GM12878 (cell line): Measurements from ENCODE around the gene ANO1. TPM values are rescaled to one million over a fixed set of nuclear protein-coding genes. Genes with fewer than 3 reads are reported as not detected.

Source experiments
- ATAC-seq: fragments of 200-7000 bp; cut with Tn5 transposase; 3 replicates; pipeline ENCODE4 v1.9.1; 2020; ENCODE audit warnings: mild to moderate bottlenecking, moderate library complexity
- BruUV-seq: library from RNA; stranded (reverse); fragments of 400-500 nt; replicated peaks from 2 replicates; lab custom pipeline; 2021; lab: Mats Ljungman, UMichigan
- CTCF ChIA-PET: fragments of 300-600 bp; sonication (Branson Sonifier 250); formaldehyde crosslinking; extraction: SDS; loops from one replicate; lab custom pipeline; 2021; ENCODE audit warnings: inconsistent platforms; lab: Yijun Ruan, JAX
- POLR2A ChIA-PET: fragments of 350-600 bp; formaldehyde crosslinking; extraction: SDS; loops from one replicate; lab custom pipeline; 2021; ENCODE audit warnings: inconsistent platforms; lab: Charles Lee
- RAD21 ChIA-PET: fragments of 300-600 bp; sonication (Branson Sonifier 250); formaldehyde crosslinking; loops from one replicate; lab custom pipeline; 2023; ENCODE audit warnings: antibody characterized with exemption; ENCODE audit not compliant: unreplicated experiment; lab: Charles Lee
- SMC1A ChIA-PET: fragments of 300-600 bp; sonication (Branson Sonifier 250); formaldehyde crosslinking; loops from one replicate; lab custom pipeline; 2023; ENCODE audit not compliant: unreplicated experiment, uncharacterized antibody; lab: Charles Lee
- DNase-seq: peaks from one replicate; pipeline ENCODE4 v3.0.0-alpha.2; 2011; ENCODE audit warnings: low read depth, low spot score
- FAIRE-seq: peaks from 3 replicates; lab custom pipeline; 2011; peaks lifted over from hg19 to GRCh38; lab: Jason Lieb, UNC
- H2AFZ ChIP-seq: 2 replicates; pipeline ENCODE4 v1.6.0; 2011; ENCODE audit warnings: low read depth, low read length, control low read depth; ENCODE audit not compliant: control insufficient read depth
- H3K27ac ChIP-seq: 2 replicates; pipeline ENCODE4 v1.5.1; 2011; ENCODE audit warnings: control low read depth; ENCODE audit not compliant: control insufficient read depth, insufficient read depth
- H3K27me3 ChIP-seq, 2 experiments: replicated peaks in 1 of 2; 2 replicates each; pipeline versions ENCODE4 v1.6.0 to v1.6.1; 2011; ENCODE audit warnings: low read length in 1 of 2; ENCODE audit not compliant: control insufficient read depth in 2 of 2, insufficient read depth in 2 of 2
- H3K36me3 ChIP-seq, 2 experiments: 2 replicates each; pipeline ENCODE4 v1.5.1; 2011; ENCODE audit warnings: low read length in 1 of 2; ENCODE audit not compliant: control insufficient read depth in 2 of 2, insufficient read depth in 2 of 2
- H3K4me1 ChIP-seq: 2 replicates; pipeline ENCODE4 v1.6.1; 2011; ENCODE audit warnings: mild to moderate bottlenecking, low read length, moderate library complexity, mixed read lengths; ENCODE audit not compliant: control insufficient read depth, insufficient read depth
- H3K4me2 ChIP-seq: 2 replicates; pipeline ENCODE4 v1.6.0; 2011; ENCODE audit warnings: control low read depth; ENCODE audit not compliant: control insufficient read depth, insufficient read depth
- H3K4me3 ChIP-seq: fragments of 200-600 bp; sonication (generic); 2 replicates; pipeline ENCODE4 v1.5.1; 2016
- H3K79me2 ChIP-seq: 2 replicates; pipeline ENCODE4 v1.6.0; 2011; ENCODE audit warnings: low read length; ENCODE audit not compliant: control insufficient read depth, insufficient read depth
- H3K9ac ChIP-seq: 2 replicates; pipeline ENCODE4 v1.8.0; 2011; ENCODE audit warnings: low read length, control low read depth, mixed read lengths; ENCODE audit not compliant: control insufficient read depth, insufficient read depth
- H3K9me3 ChIP-seq: replicated peaks from 3 replicates; pipeline ENCODE4 v1.5.1; 2011; ENCODE audit warnings: mild to moderate bottlenecking, low read length; ENCODE audit not compliant: control insufficient read depth, insufficient read depth
- H4K20me1 ChIP-seq: 2 replicates; pipeline ENCODE4 v1.6.0; 2011; ENCODE audit not compliant: control insufficient read depth, insufficient read depth
- CBFB ChIP-seq: IDR thresholded peaks from 2 replicates; pipeline ENCODE4 v1.6.1; 2016; ENCODE audit warnings: antibody characterized with exemption, low read depth
- CHD4 ChIP-seq: fragments of 200-600 bp; sonication (generic); IDR thresholded peaks from 2 replicates; pipeline ENCODE4 v1.6.1; 2016; ENCODE audit warnings: mild to moderate bottlenecking
- CREB1 ChIP-seq: IDR thresholded peaks from 2 replicates; pipeline ENCODE4 v1.6.1; 2012; ENCODE audit warnings: low read depth, mild to moderate bottlenecking, inconsistent platforms
- NBN ChIP-seq: fragments of 450-650 bp; IDR thresholded peaks from 2 replicates; pipeline ENCODE4 v1.6.1; 2016
- NR2C2 ChIP-seq: IDR thresholded peaks from 2 replicates; pipeline ENCODE4 v1.6.1; 2011; ENCODE audit warnings: borderline replicate concordance, low read depth; ENCODE audit not compliant: control insufficient read depth, insufficient read length
- SRF ChIP-seq, 2 experiments: IDR thresholded peaks; 2 replicates each; pipeline ENCODE4 v1.6.1; 2011; ENCODE audit warnings: low read depth in 2 of 2, low read length in 2 of 2, mild to moderate bottlenecking in 1 of 2, moderate library complexity in 1 of 2
- TCF12 ChIP-seq: IDR thresholded peaks from 2 replicates; pipeline ENCODE4 v1.6.1; 2011; ENCODE audit warnings: low read depth, mild to moderate bottlenecking, low read length
- ZNF274 ChIP-seq: IDR thresholded peaks from one replicate; pipeline ENCODE4 v1.8.0; 2011; ENCODE audit not compliant: insufficient read length, insufficient read depth
- WGBS: methylation state at CpG from one replicate; pipeline ENCODE4 v1.1.6; 2016; ENCODE audit warnings: low lambda C conversion rate; ENCODE audit not compliant: insufficient replicate concordance, insufficient coverage; ENCODE audit errors: missing lambda C conversion rate; 5-methylcytosine and 5-hydroxymethylcytosine counted together
- in situ Hi-C: fragments of 300-500 bp; cut with MboI; formaldehyde crosslinking; loops from 9 replicates; pipeline ENCODE4 v1.14.3; 2018; ENCODE audit warnings: mixed read lengths
- intact Hi-C: fragments of 100-400 bp; cut with micrococcal nuclease; formaldehyde crosslinking; loops from one replicate; pipeline ENCODE4 v1.14.2; 2022; ENCODE audit not compliant: unreplicated experiment
- polyA plus RNA-seq, 11 experiments: library from polyadenylated mRNA; depleted of rRNA in 4 of 11; unstranded in 6 of 11; stranded (reverse) in 5 of 11; fragments of >200 nt; fragmentation: Nextera tagmentation in 4 of 11; fragmentation: Illumina TruSeq in 1 of 11; extraction: Ambion mirVana in 4 of 11; extraction: Trizol in 1 of 11; gene quantifications; 1 replicate in 1 of 11; 2 replicates in 10 of 11; pipeline versions ENCODE4 v1.2.1 to v1.2.3, GENCODE V29; 2011 to 2016; ENCODE audit warnings: inconsistent platforms in 2 of 11, missing spikeins in 2 of 11, low read depth in 1 of 11
- total RNA-seq, 4 experiments: library from RNA; depleted of rRNA in 3 of 4; stranded (reverse); fragments of >200 nt in 3 of 4; fragmentation: Illumina TruSeq in 1 of 4; extraction: Trizol in 1 of 4; gene quantifications; 2 replicates each; pipeline versions ENCODE4 v1.2.1 to v1.2.3, GENCODE V29; 2013 to 2021
- TF ChIP-seq, protein P1 (sequence below): fragments of 150-350 bp; IDR thresholded peaks from 2 replicates; pipeline ENCODE4 v1.6.1; 2016; ENCODE audit warnings: low read depth, low read length

Gene ANO1
- total and polyA plus RNA-seq, 10 of the 15 experiments (the other 5 are each of a cell fraction or from before 2014, with no cell fraction given) = 0.01 to 0.38 (median 0.06) TPM; not detected in 7

DNA sequence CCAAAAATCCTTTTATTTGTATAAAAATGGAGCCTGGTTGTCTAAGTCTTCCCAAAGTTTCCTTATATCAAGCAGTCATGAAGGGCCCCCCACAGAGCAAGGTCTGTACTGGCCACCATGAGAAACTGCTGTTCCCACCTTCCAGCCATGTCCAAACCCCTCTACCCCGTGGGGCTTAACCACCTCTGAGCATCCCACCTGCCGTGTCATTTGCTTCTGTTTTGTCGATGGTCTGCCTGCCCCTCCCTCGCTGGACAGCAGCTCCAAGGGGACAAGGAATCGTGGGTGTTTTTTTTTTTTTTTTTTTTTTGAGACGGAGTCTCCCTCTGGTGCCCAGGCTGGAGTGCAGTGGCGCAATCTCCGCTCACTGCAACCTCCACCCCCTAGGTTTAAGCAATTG, 11.1 kb upstream of the ANO1 start (continued):
- TF ChIP-seq, protein P1, sequence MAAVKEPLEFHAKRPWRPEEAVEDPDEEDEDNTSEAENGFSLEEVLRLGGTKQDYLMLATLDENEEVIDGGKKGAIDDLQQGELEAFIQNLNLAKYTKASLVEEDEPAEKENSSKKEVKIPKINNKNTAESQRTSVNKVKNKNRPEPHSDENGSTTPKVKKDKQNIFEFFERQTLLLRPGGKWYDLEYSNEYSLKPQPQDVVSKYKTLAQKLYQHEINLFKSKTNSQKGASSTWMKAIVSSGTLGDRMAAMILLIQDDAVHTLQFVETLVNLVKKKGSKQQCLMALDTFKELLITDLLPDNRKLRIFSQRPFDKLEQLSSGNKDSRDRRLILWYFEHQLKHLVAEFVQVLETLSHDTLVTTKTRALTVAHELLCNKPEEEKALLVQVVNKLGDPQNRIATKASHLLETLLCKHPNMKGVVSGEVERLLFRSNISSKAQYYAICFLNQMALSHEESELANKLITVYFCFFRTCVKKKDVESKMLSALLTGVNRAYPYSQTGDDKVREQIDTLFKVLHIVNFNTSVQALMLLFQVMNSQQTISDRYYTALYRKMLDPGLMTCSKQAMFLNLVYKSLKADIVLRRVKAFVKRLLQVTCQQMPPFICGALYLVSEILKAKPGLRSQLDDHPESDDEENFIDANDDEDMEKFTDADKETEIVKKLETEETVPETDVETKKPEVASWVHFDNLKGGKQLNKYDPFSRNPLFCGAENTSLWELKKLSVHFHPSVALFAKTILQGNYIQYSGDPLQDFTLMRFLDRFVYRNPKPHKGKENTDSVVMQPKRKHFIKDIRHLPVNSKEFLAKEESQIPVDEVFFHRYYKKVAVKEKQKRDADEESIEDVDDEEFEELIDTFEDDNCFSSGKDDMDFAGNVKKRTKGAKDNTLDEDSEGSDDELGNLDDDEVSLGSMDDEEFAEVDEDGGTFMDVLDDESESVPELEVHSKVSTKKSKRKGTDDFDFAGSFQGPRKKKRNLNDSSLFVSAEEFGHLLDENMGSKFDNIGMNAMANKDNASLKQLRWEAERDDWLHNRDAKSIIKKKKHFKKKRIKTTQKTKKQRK = no peak
- TF ChIP-seq NR2C2 = no peak
- no peak for TF ChIP-seq CHD4
- no peak for TF ChIP-seq CBFB
- no peak for TF ChIP-seq SRF (IDR thresholded peaks at IDR 0.05; ENCODE audit: low read depth in 2 of 2, low read length in 2 of 2)
- TF ChIP-seq ZNF274 = no peak
- TF ChIP-seq, all 136 proteins: peak for 0

DNA sequence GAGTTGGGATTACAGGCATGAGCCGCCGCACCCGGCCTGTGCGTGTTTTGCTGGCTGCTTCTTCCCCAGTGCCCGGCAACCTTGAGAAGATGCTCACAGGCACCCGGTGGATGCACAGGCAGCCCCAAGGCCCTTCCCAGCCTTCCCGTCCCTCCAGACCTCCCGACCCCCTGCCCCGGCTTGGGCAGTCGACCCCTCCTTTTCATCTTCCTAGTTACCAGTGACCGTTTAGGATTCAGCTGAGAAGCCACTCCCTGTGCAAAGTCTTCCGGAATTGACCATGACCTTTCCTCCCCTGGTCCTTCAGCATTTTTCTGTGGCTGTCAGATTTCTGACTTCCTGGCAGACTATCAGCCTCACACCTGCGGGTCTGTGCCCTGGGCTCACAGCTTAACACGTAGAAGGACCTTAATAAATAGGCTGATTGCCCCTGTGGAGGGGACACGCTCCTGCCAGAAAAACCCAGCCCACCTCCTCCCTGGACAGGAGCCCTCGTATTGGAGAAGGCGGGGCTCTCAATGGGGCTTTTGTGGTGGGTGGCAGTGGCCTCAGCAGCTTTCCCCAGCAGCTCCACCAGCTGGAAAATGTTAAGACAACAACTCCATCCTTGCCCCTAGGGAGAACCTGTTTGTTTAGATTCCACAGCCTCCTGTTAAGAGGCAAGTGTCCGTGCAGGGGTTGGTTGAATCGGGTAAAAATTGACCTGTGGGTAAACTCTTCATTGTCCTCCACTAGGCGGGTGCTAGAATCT, 10.4 kb upstream of the ANO1 start:
- no peaks in the 10 kb centered on the region for H3K36me3 ChIP-seq
- H2AFZ ChIP-seq = no peak overlapping the region
- H3K4me2 ChIP-seq = no peak overlapping the region
- no peaks in the 10 kb centered on the region for H4K20me1 ChIP-seq
- POLR2A ChIA-PET = no interaction called here
- in situ Hi-C loops (no loop called here), intact Hi-C loops (no loop called here)
- CTCF ChIA-PET = no interaction called here
- no peaks in the 10 kb centered on the region for H3K9me3 ChIP-seq
- H3K27ac ChIP-seq = no peak overlapping the region
- no peak for FAIRE-seq
- TF ChIP-seq NBN (no peak), TCF12 (no peak), CREB1 (no peak)
- TF ChIP-seq, all 136 proteins: peak for 0
- Histone ChIP-seq H3K4me1 (no peaks in the 10 kb centered on the region), H3K79me2 (no peaks in the 10 kb centered on the region), H3K4me3 (no peak overlapping the region), H3K27me3 (peaks cover 4 to 7% of the 10 kb centered on the region in 2 experiments), H3K9ac (no peak overlapping the region)
- ATAC-seq = no peak
- 20% methylated on average over 19 of the region's 20 CpGs for WGBS
- DNase-seq = no peak
- RAD21 ChIA-PET = interaction anchor here (0.7 kb wide), 1 partner anchor 62 kb away, joined by 3 read pairs; no protein-coding TSS in a partner anchor
- SMC1A ChIA-PET = interaction anchor here (0.7 kb wide), 1 partner anchor 445 kb away, joined by 3 read pairs; no protein-coding TSS in a partner anchor
- no TSS peak for BruUV-seq
